OCI-LY1 (cell line): ENCODE results near the gene CACNA2D3.

Experiments used
- H2AFZ ChIP-seq: fragments of 200-600 bp; sonication (generic), shearing (Covaris generic); 2 replicates; pipeline ENCODE4 v1.6.0; 2014; ENCODE audit warnings: antibody characterized with exemption, mild to moderate bottlenecking, low read length
- H3F3A ChIP-seq: fragments of 200-600 bp; sonication (generic), shearing (Covaris generic); 2 replicates; pipeline ENCODE4 v1.6.0; 2014; ENCODE audit warnings: mild to moderate bottlenecking, antibody characterized with exemption, low read length, moderate library complexity; ENCODE audit not compliant: insufficient read depth
- H3K27ac ChIP-seq: fragments of 200-600 bp; sonication (generic); 2 replicates; pipeline ENCODE4 v1.5.1; 2014; ENCODE audit warnings: low read length, mixed run types, mild to moderate bottlenecking, low read depth; ENCODE audit not compliant: poor library complexity, severe bottlenecking
- H3K27me3 ChIP-seq: fragments of 200-600 bp; sonication (generic); 2 replicates; pipeline ENCODE4 v1.6.0; 2014; ENCODE audit warnings: antibody characterized with exemption, mild to moderate bottlenecking, low read length, moderate library complexity; ENCODE audit not compliant: insufficient read depth
- H3K36me3 ChIP-seq: fragments of 200-600 bp; sonication (generic); 2 replicates; pipeline ENCODE4 v1.6.1; 2014; ENCODE audit warnings: mild to moderate bottlenecking, antibody characterized with exemption, low read length, moderate library complexity, mixed read lengths; ENCODE audit not compliant: insufficient read depth
- H3K4me1 ChIP-seq: fragments of 200-600 bp; sonication (generic); 2 replicates; pipeline ENCODE4 v1.5.1; 2014; ENCODE audit warnings: mild to moderate bottlenecking, low read length, moderate library complexity; ENCODE audit not compliant: insufficient read depth, severe bottlenecking
- H3K4me2 ChIP-seq: fragments of 200-600 bp; sonication (generic), shearing (Covaris generic); 2 replicates; pipeline ENCODE4 v1.6.1; 2014; ENCODE audit warnings: low read length
- H3K4me3 ChIP-seq: fragments of 200-600 bp; sonication (generic); 2 replicates; pipeline ENCODE4 v1.5.1; 2014; ENCODE audit warnings: low read length, low read depth, mild to moderate bottlenecking, mixed read lengths; ENCODE audit not compliant: poor library complexity, severe bottlenecking
- H3K79me2 ChIP-seq: fragments of 200-600 bp; shearing (Covaris generic); 2 replicates; pipeline ENCODE4 v1.6.1; 2016; ENCODE audit warnings: mixed run types, low read length, mixed read lengths; ENCODE audit not compliant: insufficient read depth
- H3K9ac ChIP-seq: fragments of 200-600 bp; sonication (generic), shearing (Covaris generic); 2 replicates; pipeline ENCODE4 v1.6.1; 2014; ENCODE audit warnings: mild to moderate bottlenecking, low read length, mixed read lengths
- H3K9me2 ChIP-seq: fragments of 200-600 bp; sonication (generic), shearing (Covaris generic); 2 replicates; pipeline ENCODE4 v1.6.1; 2014; ENCODE audit warnings: low read depth, mild to moderate bottlenecking, low read length, mixed read lengths
- H3K9me3 ChIP-seq: fragments of 200-600 bp; shearing (Covaris generic); 2 replicates; pipeline ENCODE4 v1.6.1; 2014; ENCODE audit warnings: low read length, mixed read lengths
- H4K20me1 ChIP-seq: fragments of 200-600 bp; sonication (generic), shearing (Covaris generic); 2 replicates; pipeline ENCODE4 v1.6.0; 2016; ENCODE audit warnings: mild to moderate bottlenecking, low read length; ENCODE audit not compliant: insufficient read depth
- EZH2 ChIP-seq: fragments of 200-600 bp; sonication (generic), shearing (Covaris generic); IDR thresholded peaks from 2 replicates; pipeline ENCODE4 v1.8.0; 2017; ENCODE audit warnings: borderline replicate concordance, mixed run types, mild to moderate bottlenecking, antibody characterized with exemption, low read length, moderate library complexity, mixed read lengths
- TF ChIP-seq, protein P1 (sequence below): fragments of 200-600 bp; sonication (generic), shearing (Covaris generic); IDR thresholded peaks from 2 replicates; pipeline ENCODE4 v1.5.1; 2017; ENCODE audit warnings: mild to moderate bottlenecking, antibody characterized with exemption, low read length, moderate library complexity, mixed read lengths

Gene CACNA2D3

GRCh38 chr3:54705730-54706129 lies 583.4 kb downstream of the CACNA2D3 start:
- Histone ChIP-seq H3K4me3 (no peak overlapping the region), H3F3A (no peaks in the 10 kb centered on the region), H3K4me2 (no peak overlapping the region), H3K36me3 (no peaks in the 10 kb centered on the region), H3K9me3 (no peaks in the 10 kb centered on the region), H3K27me3 (no peaks in the 10 kb centered on the region), H4K20me1 (no peaks in the 10 kb centered on the region), H3K4me1 (no peaks in the 10 kb centered on the region), H3K79me2 (no peaks in the 10 kb centered on the region), H3K27ac (no peak overlapping the region), H2AFZ (no peak overlapping the region), H3K9ac (no peak overlapping the region), H3K9me2 (no peaks in the 10 kb centered on the region)
- TF ChIP-seq, protein P1, sequence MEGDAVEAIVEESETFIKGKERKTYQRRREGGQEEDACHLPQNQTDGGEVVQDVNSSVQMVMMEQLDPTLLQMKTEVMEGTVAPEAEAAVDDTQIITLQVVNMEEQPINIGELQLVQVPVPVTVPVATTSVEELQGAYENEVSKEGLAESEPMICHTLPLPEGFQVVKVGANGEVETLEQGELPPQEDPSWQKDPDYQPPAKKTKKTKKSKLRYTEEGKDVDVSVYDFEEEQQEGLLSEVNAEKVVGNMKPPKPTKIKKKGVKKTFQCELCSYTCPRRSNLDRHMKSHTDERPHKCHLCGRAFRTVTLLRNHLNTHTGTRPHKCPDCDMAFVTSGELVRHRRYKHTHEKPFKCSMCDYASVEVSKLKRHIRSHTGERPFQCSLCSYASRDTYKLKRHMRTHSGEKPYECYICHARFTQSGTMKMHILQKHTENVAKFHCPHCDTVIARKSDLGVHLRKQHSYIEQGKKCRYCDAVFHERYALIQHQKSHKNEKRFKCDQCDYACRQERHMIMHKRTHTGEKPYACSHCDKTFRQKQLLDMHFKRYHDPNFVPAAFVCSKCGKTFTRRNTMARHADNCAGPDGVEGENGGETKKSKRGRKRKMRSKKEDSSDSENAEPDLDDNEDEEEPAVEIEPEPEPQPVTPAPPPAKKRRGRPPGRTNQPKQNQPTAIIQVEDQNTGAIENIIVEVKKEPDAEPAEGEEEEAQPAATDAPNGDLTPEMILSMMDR, result no peak
- no peak for TF ChIP-seq EZH2

- Histone ChIP-seq H3K4me3 (no peak overlapping the region), H3K79me2 (no peaks in the 10 kb centered on the region), H4K20me1 (no peaks in the 10 kb centered on the region), H3K9me2 (no peaks in the 10 kb centered on the region), H3K4me2 (no peak overlapping the region), H3K27me3 (no peaks in the 10 kb centered on the region), H3K4me1 (no peaks in the 10 kb centered on the region), H3K9ac (no peak overlapping the region), H3K9me3 (no peaks in the 10 kb centered on the region), H3F3A (no peaks in the 10 kb centered on the region), H2AFZ (no peak overlapping the region), H3K27ac (no peak overlapping the region), H3K36me3 (no peaks in the 10 kb centered on the region)
- no peak for TF ChIP-seq EZH2
- TF ChIP-seq, protein P1, result no peak
Measured at GRCh38 chr3:54706738-54707137, 584.4 kb downstream of the CACNA2D3 start.

DNA sequence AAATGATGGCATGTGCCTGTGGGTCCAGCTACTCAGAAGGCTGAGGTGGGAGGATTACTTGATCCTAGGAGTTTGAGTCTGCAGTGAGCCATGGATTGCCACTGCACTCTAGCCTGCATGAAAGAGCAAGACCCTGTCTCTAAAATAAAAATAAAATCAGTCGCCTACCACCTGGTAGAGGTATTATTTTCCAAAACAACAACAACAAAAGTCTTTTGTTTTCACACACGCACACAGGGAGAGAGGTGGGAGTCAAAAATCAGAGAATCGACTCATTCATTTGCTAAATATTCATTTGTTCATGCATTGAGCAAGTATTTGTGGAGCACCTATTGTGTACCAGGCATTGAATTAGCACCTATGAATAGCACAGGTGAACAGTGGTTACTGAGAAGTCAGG lies 587.4 kb downstream of the CACNA2D3 start:
- Histone ChIP-seq H3K27me3 (no peaks in the 10 kb centered on the region), H2AFZ (no peak overlapping the region), H3K79me2 (no peaks in the 10 kb centered on the region), H3F3A (no peaks in the 10 kb centered on the region), H3K36me3 (no peaks in the 10 kb centered on the region), H4K20me1 (no peaks in the 10 kb centered on the region), H3K4me3 (no peak overlapping the region), H3K9me2 (no peaks in the 10 kb centered on the region), H3K27ac (no peak overlapping the region), H3K4me1 (no peaks in the 10 kb centered on the region), H3K9ac (no peak overlapping the region), H3K9me3 (no peaks in the 10 kb centered on the region), H3K4me2 (no peak overlapping the region)
- TF ChIP-seq, protein P1, result no peak
- no peak for TF ChIP-seq EZH2
